IPS-15b (cell line): ENCODE measurements around the gene DECR2.
"Not testable (repeated sequence)": the region's sequence is repeated elsewhere in the genome, so short reads cannot be mapped to it uniquely, and the experiment has no call there.

Experiments
- H3K27me3 ChIP-seq: one replicate; pipeline ENCODE4 v1.6.1; 2013; ENCODE audit warnings: low read length; ENCODE audit not compliant: control insufficient read depth, insufficient read depth
- H3K36me3 ChIP-seq: one replicate; pipeline ENCODE4 v1.6.1; 2013; ENCODE audit warnings: low read length; ENCODE audit not compliant: control insufficient read depth, insufficient read depth
- H3K4me1 ChIP-seq: one replicate; pipeline ENCODE4 v1.6.1; 2013; ENCODE audit warnings: mild to moderate bottlenecking, low read length; ENCODE audit not compliant: control insufficient read depth, insufficient read depth
- H3K4me3 ChIP-seq: one replicate; pipeline ENCODE4 v1.5.1; 2013; ENCODE audit warnings: low read depth, low read length
- H3K9ac ChIP-seq: one replicate; pipeline ENCODE4 v1.6.1; 2013; ENCODE audit warnings: low read depth, mild to moderate bottlenecking, low read length
- H3K9me3 ChIP-seq: one replicate; pipeline ENCODE4 v1.6.1; 2013; ENCODE audit warnings: mild to moderate bottlenecking, low read length; ENCODE audit not compliant: control insufficient read depth, insufficient read depth

Gene DECR2

DNA sequence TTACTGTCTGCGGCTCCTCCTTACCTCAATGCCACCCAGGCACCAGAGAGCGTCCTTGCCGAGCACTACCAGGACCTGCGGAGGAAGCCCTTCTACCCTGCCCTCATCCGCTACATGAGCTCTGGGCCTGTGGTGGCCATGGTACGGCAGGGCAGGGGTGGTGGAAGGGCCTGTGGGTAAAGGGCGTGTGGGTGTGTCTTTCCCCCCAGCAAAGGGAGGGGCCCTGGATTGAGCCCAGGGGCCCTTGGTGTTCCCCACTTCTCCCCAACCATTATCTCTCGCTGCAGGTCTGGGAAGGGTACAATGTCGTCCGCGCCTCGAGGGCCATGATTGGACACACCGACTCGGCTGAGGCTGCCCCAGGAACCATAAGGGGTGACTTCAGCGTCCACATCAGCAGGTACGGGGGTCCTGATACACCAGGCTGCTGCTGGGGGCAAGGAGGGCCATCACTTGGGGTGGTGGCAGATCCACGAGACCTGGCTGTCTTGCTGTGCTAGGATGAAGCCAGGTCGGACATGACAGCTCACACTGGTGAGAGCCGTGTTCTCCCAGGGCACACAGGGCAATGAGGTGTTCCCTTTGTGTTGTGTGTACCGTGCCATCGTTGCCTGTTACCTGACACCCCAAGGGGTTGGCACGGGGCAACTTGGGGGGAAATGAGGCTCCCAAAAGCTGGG lies 2.2 kb upstream of the DECR2 start:
- Histone ChIP-seq H3K4me1 (peaks cover 7% of the 10 kb centered on the region), H3K9ac (no peak overlapping the region), H3K36me3 (peaks cover 9% of the 10 kb centered on the region), H3K9me3 (no peaks in the 10 kb centered on the region), H3K4me3 (no peak overlapping the region), H3K27me3 (no peaks in the 10 kb centered on the region)

DNA sequence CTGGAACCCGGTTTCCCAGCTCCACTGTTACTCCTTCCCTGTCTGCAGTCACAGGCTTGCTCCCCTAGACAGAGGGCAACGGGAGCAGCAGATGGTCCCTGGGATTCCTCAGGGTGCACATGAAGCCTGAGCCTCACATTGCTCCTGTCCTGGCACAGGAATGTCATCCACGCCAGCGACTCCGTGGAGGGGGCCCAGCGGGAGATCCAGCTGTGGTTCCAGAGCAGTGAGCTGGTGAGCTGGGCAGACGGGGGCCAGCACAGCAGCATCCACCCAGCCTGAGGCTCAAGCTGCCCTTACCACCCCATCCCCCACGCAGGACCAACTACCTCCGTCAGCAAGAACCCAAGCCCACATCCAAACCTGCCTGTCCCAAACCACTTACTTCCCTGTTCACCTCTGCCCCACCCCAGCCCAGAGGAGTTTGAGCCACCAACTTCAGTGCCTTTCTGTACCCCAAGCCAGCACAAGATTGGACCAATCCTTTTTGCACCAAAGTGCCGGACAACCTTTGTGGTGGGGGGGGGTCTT lies 1.6 kb upstream of the DECR2 start:
- Histone ChIP-seq H3K4me3 (peak overlapping the region; percentile 68), H3K4me1 (peaks cover 7% of the 10 kb centered on the region), H3K27me3 (no peaks in the 10 kb centered on the region), H3K36me3 (peaks cover 9% of the 10 kb centered on the region), H3K9me3 (no peaks in the 10 kb centered on the region), H3K9ac (no peak overlapping the region)

DNA sequence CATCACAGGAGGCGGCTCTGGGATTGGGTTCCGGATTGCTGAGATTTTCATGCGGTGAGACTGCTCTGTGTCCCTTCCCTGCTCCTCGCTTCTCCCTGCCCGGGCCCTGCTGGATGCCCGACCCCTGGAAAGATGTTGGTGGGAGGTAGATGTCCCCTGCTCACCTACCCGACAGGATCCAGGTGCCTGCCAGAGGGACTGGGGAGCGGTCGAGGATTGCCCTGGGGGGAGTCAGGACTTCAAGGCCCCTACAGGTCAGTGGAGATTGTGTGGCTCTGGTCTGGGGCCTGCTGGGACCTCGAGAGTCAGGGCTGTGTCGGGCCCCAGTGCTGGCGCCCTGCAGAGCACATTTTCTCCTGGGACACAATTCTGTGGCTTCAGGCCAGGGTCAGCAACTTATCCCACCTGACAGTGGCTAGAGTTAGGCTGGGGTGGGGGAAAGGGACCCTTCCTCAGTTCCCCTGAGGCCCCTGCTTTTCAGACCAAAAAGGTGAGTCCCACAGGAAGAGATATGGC lies 3.3 kb downstream of the DECR2 start:
- H3K36me3 ChIP-seq = peaks cover 7% of the 10 kb centered on the region
- no peak overlapping the region for H3K9ac ChIP-seq
- H3K27me3 ChIP-seq = no peaks in the 10 kb centered on the region
- no peaks in the 10 kb centered on the region for H3K9me3 ChIP-seq
- H3K4me3 ChIP-seq = no peak overlapping the region
- H3K4me1 ChIP-seq = peaks cover 3% of the 10 kb centered on the region

DNA sequence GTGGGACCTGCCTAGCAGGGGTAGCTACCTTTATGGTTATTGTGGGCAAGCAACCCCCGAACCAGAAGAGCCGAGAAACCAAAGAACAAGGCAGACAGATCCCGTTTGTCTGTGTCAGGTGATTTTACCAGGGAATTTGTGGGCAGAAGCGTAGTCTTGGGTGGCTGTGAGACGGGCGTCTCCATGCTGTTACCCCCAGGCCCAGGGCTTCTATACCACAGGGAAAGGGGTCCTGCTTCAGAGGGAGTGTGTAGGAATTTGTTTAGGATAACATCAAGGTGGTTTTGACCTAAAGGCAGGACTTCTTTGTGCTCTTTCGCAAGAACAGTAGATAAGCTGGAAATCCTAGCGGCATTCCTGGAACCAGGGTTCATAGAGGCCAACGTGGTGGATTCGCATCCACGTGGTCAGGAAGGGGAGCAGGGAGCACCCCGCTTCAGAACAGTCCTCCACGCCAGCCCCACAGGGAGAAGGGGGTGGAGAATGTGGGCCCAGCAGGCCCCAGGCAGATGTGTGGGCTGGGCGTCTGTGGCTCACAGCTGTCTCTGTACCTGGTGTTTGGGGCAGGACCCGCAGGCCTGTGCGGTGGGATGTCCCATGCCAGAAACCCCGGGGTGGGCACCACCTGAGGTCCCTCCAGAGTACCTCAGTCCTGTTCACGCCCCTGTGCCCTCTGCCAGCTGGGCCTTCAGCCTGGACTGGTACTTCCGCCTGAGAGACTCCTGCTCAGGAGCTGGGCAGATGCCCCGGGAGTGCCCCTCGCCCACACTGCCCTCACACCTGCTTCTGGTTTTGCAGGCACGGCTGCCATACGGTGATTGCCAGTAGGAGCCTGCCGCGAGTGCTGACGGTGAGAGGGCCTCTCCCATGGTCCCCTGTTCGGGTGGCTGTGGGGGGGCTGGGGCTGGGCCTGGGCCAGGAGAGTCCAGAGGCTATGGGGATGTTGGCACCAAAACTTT lies 4.1 kb downstream of the DECR2 start:
- Histone ChIP-seq H3K9me3 (no peaks in the 10 kb centered on the region), H3K9ac (no peak overlapping the region), H3K4me3 (no peak overlapping the region)

DNA sequence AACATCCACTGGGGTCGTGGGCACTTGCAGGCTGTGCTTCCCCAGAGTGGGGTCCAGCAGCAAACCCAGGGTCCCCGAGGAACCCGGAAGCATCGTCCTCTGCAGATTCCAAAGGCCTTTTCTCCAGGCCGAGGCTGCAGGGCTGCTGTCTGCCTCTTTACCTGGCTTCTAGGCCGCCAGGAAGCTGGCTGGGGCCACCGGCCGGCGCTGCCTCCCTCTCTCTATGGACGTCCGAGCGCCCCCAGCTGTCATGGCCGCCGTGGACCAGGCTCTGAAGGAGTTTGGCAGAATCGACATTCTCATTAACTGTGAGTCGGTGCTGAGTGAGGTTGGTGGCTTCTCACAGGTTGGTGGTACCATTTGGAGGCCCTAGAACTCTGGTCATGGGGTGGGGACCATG lies 5.6 kb downstream of the DECR2 start:
- Histone ChIP-seq H3K36me3 (peaks cover 19% of the 10 kb centered on the region), H3K27me3 (no peaks in the 10 kb centered on the region), H3K4me1 (no peaks in the 10 kb centered on the region), H3K9ac (no peak overlapping the region), H3K9me3 (no peaks in the 10 kb centered on the region), H3K4me3 (no peak overlapping the region)

More for the DNA sequence above, 4.1 kb downstream of the DECR2 start:
- Histone ChIP-seq H3K36me3 (peaks cover 10% of the 10 kb centered on the region), H3K27me3 (no peaks in the 10 kb centered on the region), H3K4me1 (no peaks in the 10 kb centered on the region)

DNA sequence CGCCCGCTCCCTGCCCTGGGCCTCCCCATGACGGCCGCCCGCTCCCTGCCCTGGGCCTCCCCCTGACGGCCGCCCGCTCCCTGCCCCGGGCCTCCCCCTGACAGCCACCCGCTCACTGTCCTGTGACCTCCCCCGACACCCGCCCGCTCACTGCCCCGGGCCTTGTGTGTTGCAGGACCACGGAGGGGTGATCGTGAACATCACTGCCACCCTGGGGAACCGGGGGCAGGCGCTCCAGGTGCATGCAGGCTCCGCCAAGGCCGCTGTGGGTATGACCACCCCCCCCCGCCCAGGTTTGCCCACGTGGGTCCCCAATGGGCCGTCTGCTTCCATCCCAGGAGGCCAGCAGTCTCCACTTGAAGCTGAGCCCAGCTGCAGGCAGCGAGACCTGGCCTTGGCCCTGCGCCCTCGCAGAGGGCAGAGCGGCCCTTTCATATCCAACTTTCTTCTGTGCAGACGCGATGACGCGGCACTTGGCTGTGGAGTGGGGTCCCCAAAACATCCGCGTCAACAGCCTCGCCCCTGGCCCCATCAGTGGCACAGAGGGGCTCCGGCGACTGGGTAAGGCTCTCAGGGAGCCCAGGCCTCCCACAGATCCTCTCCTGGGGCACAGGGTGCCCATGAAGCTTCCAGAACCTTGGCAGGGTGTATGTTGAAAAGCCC lies 9.0 kb downstream of the DECR2 start:
- Histone ChIP-seq H3K4me1 (no peaks in the 10 kb centered on the region), H3K27me3 (no peaks in the 10 kb centered on the region), H3K36me3 (peaks cover 19% of the 10 kb centered on the region), H3K4me3 (no peak overlapping the region), H3K9me3 (no peaks in the 10 kb centered on the region), H3K9ac (no peak overlapping the region)

DNA sequence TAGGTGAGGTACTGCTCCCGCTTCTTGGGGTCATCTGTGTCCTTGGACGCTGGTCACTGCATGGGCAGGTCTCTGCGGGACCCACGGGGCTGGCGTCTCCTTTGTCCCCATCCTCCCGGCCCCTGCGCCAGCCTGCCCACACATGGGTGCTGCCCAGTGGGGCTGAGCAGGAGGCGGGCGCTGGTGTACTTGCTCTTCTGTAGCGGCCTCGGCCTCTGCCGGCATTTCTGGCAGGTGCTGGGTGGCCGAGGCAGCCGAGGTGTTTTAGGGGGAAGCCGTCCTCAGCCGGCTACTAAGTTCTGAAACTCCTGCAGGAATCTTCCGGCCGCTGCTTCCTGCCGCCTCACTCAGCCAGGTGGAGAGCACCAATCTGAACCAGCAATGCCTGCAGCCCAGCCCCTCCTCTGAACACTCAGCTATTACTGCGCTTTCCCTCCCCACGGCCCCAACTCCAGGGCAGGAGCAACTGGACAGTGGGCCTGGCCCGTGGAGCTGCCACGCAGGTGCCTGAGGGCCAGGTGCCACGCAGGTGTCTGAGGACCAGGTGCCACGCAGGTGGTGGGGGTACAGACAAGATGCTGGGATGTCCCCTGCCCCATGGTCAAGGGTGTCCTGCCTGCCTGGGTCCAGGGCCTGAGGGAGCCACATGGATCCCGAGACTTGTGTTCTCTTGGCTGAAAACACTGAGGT lies 10.0 kb downstream of the DECR2 start:
- Histone ChIP-seq H3K4me3 (no peak overlapping the region), H3K9me3 (no peaks in the 10 kb centered on the region), H3K36me3 (peaks cover 19% of the 10 kb centered on the region), H3K9ac (no peak overlapping the region), H3K27me3 (no peaks in the 10 kb centered on the region), H3K4me1 (no peaks in the 10 kb centered on the region)

DNA sequence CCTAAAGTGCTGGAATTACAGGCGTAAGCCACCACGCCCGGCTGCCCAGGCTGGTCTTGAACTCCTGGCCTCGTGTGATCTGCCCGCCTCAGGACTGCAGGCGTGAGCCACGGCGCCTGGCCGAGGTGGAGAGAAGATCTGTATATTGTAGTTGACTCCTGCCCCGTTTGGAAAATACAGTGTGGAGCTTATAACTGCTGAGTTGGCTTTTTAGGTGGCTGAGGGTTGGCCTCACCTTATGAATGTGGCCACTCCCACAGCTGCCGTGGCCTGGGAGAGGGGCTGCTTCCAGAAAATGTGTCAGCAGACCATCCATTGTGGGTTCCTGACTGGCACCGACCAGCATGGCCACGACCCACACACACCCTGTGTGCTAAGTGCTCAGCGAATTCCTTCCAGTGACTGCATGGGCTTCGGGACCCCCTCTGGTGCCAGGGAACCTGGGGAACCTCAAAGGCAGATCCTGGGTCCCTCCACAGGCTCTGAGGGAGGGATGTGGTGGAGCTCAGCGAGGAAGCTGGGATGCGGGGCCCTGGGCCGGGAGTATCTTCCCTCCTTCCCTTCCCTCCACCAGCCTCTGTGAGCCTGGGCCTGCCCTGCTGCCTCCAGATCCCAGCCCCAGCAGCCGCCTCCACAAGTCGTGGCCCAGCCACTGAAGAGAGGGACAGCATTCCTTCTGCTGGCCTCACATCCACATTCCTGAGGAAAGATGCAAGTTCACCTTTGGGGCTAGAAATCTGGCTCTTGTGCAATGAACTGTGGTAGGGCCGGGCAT lies 12.9 kb downstream of the DECR2 start:
- H3K9ac ChIP-seq = no peak overlapping the region
- peaks cover 12% of the 10 kb centered on the region for H3K36me3 ChIP-seq
- no peak overlapping the region for H3K4me3 ChIP-seq
- H3K9me3 ChIP-seq = no peaks in the 10 kb centered on the region
- no peaks in the 10 kb centered on the region for H3K4me1 ChIP-seq
- no peaks in the 10 kb centered on the region for H3K27me3 ChIP-seq

DNA sequence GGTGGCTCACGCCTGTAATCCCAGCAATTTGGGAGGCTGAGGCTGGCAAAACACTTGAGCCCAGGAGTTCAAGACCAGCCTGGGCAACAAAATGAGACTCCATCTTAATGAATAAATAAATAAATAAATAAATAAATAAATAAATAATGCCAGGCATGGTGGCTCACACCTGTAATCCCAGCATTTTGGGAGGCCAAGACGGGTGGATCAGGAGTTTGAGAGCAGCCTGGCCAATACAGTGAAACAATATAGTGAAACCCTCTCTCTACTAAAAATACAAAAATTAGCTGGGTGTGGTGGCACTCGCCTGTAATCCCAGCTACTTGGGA lies 13.4 kb downstream of the DECR2 start:
- H3K36me3 ChIP-seq = peaks cover 12% of the 10 kb centered on the region

DNA sequence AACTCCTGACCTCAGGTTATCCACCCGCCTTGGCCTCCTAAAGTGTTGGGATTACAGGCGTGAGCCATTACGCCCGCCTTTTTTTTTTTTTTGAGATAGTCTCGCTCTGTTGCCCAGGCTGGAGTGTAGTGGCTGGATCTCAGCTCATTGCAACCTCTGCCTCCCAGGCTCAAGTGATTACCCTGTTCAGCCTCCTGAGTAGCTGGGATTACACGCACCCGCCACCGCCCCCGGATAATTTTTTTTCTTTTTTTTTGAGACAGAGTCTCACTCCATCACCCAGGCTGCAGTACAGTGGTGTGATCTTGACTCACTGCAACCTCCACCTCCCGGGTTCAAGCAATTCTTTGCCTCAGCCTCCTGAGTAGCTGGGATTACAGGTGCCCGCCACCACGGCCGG lies 20.5 kb downstream of the DECR2 start:
- H3K27me3 ChIP-seq = peaks cover 21% of the 10 kb centered on the region
- H3K36me3 ChIP-seq, H3K4me1 ChIP-seq, H3K4me3 ChIP-seq, H3K9ac ChIP-seq, H3K9me3 ChIP-seq: not testable (repeated sequence)

More for the DNA sequence above, 13.4 kb downstream of the DECR2 start:
- not testable (repeated sequence) for H3K4me1 ChIP-seq, H3K27me3 ChIP-seq, H3K9me3 ChIP-seq, H3K9ac ChIP-seq, H3K4me3 ChIP-seq
